ENCODE data around the gene EHHADH. TPM values are rescaled to one million over a fixed set of nuclear protein-coding genes. Genes with fewer than 3 reads are reported as not detected.
A peak's percentile ranks its signal among the peaks of the same experiment; 100 is the strongest.
"Not testable (repeated sequence)": the region's sequence is repeated elsewhere in the genome, so short reads cannot be mapped to it uniquely, and the experiment has no call there.

The EHHADH gene
- 1 to 10 TPM; 3.8 to 4.6 TPM for total RNA-seq
- 1 to 10 TPM; 4.1 to 4.7 TPM for polyA plus RNA-seq (ENCODE audit: insufficient read length in 2 of 2)
- long read RNA-seq, donor 1, partial matches to known transcripts: 126 of 126 reads
- long read RNA-seq, donor 1, other reads (novel, unspliced or antisense): 0 of 126 reads
- long read RNA-seq, donor 2, partial matches to known transcripts: 23 of 48 reads
- long read RNA-seq, donor 2, other reads (novel, unspliced or antisense): 25 of 48 reads
- long read RNA-seq, donor 3: 0 reads
- long read RNA-seq, donor 4, partial matches to known transcripts: 0 of 1 reads
- long read RNA-seq, donor 4, other reads (novel, unspliced or antisense): 0 of 1 reads

DNA sequence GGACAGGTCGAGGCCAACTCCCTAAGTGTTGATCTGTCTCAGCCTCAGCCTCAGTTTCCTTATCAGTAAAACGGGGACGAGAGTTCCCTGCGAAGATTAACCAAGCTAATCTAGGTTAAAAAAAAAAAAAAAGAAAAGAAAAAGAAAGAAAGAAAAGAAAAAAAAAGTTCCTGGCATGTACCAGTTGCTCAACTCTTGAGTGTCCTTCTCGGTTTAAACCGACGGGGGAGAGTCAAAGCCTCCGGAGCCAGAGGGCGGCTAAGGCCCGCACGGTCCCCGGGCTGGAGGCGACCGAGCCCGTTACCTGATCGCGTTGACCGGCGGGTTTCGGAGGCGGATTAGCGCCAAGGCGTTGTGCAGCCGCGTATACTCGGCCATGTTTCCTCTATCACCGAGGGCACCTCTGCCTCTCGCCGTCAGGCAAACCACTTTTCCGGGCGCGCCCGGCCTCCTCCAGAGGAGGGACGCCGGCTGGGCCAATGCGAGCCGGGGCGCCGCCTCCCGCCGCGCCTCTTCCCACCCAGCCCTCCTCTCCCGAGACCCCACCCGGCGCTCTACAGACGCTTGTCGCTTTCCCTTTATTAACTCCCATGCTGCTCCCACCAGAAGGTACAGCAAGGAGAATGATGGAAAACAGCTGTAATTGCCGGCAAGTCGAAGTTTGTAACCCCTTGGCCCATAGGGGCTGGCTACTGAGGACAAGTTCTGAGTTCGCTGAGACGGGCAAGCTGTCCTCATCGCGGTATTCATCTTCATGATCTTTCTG lies at the start of gene EHHADH:
Gene EHHADH, minus strand, starts transcription at position 405 of the 766 bp plus-strand sequence. Its CDS starts 27 bp downstream, at position 378.
- peak in 4 of 6 donors; percentile 17 to 67 (median 42) for DNase-seq (ENCODE audit: low read depth in 4 of 6, low spot score in 6 of 6)
- Histone ChIP-seq H3K4me3 (ENCODE audit: low read depth, low read length) (peak within 1 kb of the TSS; percentile 69), H3K27ac (ENCODE audit: low read depth, low read length) (no peak within 1 kb of the TSS), H3K36me3 (ENCODE audit: control insufficient read depth, insufficient read depth, low read length) (no peaks in the 10 kb centered on the region), H3K9me3 (ENCODE audit: control insufficient read depth, insufficient read depth, low read length) (peaks cover 3% of the 10 kb centered on the region), H3K27me3 (ENCODE audit: control insufficient read depth, insufficient read depth, low read length) (peaks cover 2% of the 10 kb centered on the region), H3K4me1 (ENCODE audit: control insufficient read depth, insufficient read depth, low read length) (no peaks in the 10 kb centered on the region)
- 2% methylated on average over 43 of the region's 53 CpGs for whole genome bisulfite sequencing (ENCODE audit: insufficient coverage)

DNA sequence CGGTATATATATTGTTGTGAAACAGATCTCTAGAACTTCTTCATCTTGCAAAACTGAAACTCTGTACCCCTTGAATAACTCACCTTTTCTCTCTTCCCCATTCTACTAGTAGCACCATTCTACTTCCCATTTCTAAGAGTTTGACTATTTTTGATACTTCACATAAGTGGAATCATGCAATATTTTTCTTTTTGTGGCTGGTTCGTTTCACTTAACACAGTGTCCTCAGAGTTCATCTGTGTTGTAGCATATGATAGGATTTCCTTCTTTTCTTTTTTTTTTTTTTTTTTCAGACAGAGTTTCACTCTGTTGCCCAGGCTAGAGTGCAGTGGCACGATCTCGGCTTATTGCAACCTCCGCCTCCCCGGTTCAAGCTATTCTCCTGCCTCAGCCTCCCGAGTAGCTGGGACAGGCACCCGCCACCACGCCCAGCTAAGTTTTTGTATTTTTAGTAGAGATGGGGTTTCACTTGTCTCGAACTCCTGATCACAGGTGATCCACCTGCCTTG lies 46.1 kb upstream of the EHHADH start:
- 100% methylated on average over 7 of the region's 10 CpGs for WGBS (ENCODE audit: insufficient coverage)
- DNase-seq (ENCODE audit: low read depth in 4 of 6, low spot score in 6 of 6): not testable (repeated sequence)

DNA sequence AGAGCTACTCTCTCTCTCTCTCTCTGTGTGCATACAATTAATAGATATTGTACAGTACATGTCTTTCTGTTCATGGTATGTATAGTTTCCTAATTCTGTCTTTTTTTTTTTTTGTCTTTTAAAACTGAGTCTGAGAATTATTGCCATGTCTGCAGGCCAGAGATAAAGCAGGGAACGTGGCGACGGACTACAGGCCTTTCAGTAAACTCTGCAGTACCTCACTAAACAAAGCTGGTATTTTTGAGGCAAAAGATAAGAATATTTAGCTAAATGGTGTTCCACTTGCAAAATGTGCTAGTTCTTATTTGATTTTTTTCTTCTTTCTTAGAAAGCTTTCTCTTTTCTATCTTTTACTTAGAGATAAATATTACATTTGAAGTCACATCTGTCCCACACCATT lies 44.0 kb upstream of the EHHADH start:
- Histone ChIP-seq H3K27ac (ENCODE audit: low read depth, low read length) (no peak overlapping the region), H3K9me3 (ENCODE audit: control insufficient read depth, insufficient read depth, low read length) (no peaks in the 10 kb centered on the region), H3K27me3 (ENCODE audit: control insufficient read depth, insufficient read depth, low read length) (no peaks in the 10 kb centered on the region), H3K4me1 (ENCODE audit: control insufficient read depth, insufficient read depth, low read length) (no peaks in the 10 kb centered on the region), H3K36me3 (ENCODE audit: control insufficient read depth, insufficient read depth, low read length) (peaks cover 2% of the 10 kb centered on the region), H3K4me3 (ENCODE audit: low read depth, low read length) (no peak overlapping the region)
- DNase-seq (ENCODE audit: low read depth in 4 of 6, low spot score in 6 of 6): no peak
- no CpG with 5 or more reads among the region's 3 CpGs for WGBS (ENCODE audit: insufficient coverage)

More for the DNA sequence above, 46.1 kb upstream of the EHHADH start:
- not testable (repeated sequence) for H3K9me3 ChIP-seq (ENCODE audit: control insufficient read depth, insufficient read depth, low read length); H3K4me3 ChIP-seq (ENCODE audit: low read depth, low read length); H3K36me3 ChIP-seq (ENCODE audit: control insufficient read depth, insufficient read depth, low read length); H3K27ac ChIP-seq (ENCODE audit: low read depth, low read length); H3K4me1 ChIP-seq (ENCODE audit: control insufficient read depth, insufficient read depth, low read length); H3K27me3 ChIP-seq (ENCODE audit: control insufficient read depth, insufficient read depth, low read length)

GRCh38 chr3:185292238-185292637 lies 38.4 kb upstream of the EHHADH start:
- Histone ChIP-seq H3K27me3 (ENCODE audit: control insufficient read depth, insufficient read depth, low read length) (no peaks in the 10 kb centered on the region), H3K36me3 (ENCODE audit: control insufficient read depth, insufficient read depth, low read length) (peaks cover 5% of the 10 kb centered on the region)
- no peak for DNase-seq (ENCODE audit: low read depth in 4 of 6, low spot score in 6 of 6)

GRCh38 chr3:185290266-185290665 lies 36.4 kb upstream of the EHHADH start:
- no peaks in the 10 kb centered on the region for H3K4me1 ChIP-seq (ENCODE audit: control insufficient read depth, insufficient read depth, low read length)
- no peak overlapping the region for H3K4me3 ChIP-seq (ENCODE audit: low read depth, low read length)
- 100% methylated on average over 1 of the region's 3 CpGs for WGBS (ENCODE audit: insufficient coverage)
- H3K27me3 ChIP-seq (ENCODE audit: control insufficient read depth, insufficient read depth, low read length): no peaks in the 10 kb centered on the region
- peaks cover 5% of the 10 kb centered on the region for H3K36me3 ChIP-seq (ENCODE audit: control insufficient read depth, insufficient read depth, low read length)
- no peaks in the 10 kb centered on the region for H3K9me3 ChIP-seq (ENCODE audit: control insufficient read depth, insufficient read depth, low read length)
- DNase-seq (ENCODE audit: low read depth in 4 of 6, low spot score in 6 of 6): no peak
- no peak overlapping the region for H3K27ac ChIP-seq (ENCODE audit: low read depth, low read length)

More at GRCh38 chr3:185292238-185292637, 38.4 kb upstream of the EHHADH start:
- H3K9me3 ChIP-seq (ENCODE audit: control insufficient read depth, insufficient read depth, low read length): no peaks in the 10 kb centered on the region
- no peaks in the 10 kb centered on the region for H3K4me1 ChIP-seq (ENCODE audit: control insufficient read depth, insufficient read depth, low read length)
- H3K27ac ChIP-seq (ENCODE audit: low read depth, low read length): no peak overlapping the region
- WGBS (ENCODE audit: insufficient coverage): 100% methylated on average over 2 of the region's 7 CpGs
- H3K4me3 ChIP-seq (ENCODE audit: low read depth, low read length): no peak overlapping the region

DNA sequence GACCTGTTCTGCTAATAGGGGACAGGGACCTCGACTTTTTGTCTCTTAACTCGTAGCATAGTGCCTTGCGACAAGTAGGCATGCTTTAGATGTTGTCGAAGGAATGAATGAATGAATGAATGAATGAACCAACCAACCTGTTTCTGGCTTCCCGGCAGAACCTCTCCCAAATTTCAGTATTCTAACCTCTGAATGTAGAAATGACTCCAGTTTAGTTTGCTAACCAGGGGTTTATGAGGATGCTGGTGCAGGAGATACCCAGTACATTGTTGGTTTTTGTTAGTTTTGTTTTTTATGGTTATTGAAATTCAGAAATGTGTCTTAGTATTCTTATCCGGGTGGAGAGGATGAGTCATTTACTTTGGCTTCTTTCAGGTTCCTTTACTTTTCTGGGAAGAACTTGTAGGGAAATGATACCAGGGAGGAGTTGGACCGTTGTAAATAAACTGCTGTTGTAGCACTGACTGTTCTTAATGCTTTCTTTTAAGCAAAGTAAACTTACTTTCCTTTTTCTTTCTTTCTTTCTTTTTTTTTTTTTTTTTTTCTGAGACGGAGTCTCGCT lies 29.6 kb upstream of the EHHADH start:
- no peak for DNase-seq (ENCODE audit: low read depth in 4 of 6, low spot score in 6 of 6)
- no peaks in the 10 kb centered on the region for H3K27me3 ChIP-seq (ENCODE audit: control insufficient read depth, insufficient read depth, low read length)
- peak overlapping the region; percentile 99 for H3K4me3 ChIP-seq (ENCODE audit: low read depth, low read length)
- 77% methylated on average over 4 of the region's 9 CpGs for WGBS (ENCODE audit: insufficient coverage)
- H3K36me3 ChIP-seq (ENCODE audit: control insufficient read depth, insufficient read depth, low read length): no peaks in the 10 kb centered on the region
- H3K4me1 ChIP-seq (ENCODE audit: control insufficient read depth, insufficient read depth, low read length): peaks cover 6% of the 10 kb centered on the region
- no peaks in the 10 kb centered on the region for H3K9me3 ChIP-seq (ENCODE audit: control insufficient read depth, insufficient read depth, low read length)
- peak overlapping the region; percentile 47 for H3K27ac ChIP-seq (ENCODE audit: low read depth, low read length)

DNA sequence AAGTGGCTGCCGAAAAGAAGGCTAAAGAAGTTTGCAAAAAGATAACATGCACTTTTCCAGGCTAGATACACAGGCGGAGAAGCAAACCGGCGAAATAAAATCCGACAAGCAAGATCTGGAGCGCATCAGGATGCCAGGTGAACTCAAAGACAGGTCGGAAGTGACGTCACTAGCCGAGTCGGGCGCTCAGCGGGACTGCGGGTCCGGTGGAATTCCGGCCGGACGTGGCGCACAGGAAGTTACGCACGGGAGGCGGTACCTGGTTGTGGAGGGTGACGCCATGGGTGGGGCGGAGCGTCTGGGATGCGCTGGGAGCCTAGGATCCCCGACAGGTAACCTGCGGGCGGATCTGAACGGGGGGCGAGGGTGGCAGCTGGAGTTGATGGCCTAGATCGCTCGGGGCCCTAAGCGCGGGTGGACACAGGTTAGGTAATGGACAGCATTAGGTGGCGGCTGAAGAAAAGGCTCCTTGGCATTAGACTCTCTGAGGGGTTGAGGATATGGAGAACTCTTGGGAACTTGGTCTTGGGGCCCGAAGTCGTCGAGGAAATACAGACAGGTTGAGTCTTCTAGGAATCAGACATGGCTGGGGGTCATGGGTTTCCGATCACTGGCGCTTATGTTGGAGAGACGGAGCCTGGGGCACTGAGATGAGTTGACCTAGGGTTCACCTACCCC lies 29.0 kb upstream of the EHHADH start:
- 2% methylated on average over 41 of the region's 41 CpGs for WGBS (ENCODE audit: insufficient coverage)
- H3K27me3 ChIP-seq (ENCODE audit: control insufficient read depth, insufficient read depth, low read length): no peaks in the 10 kb centered on the region
- H3K4me1 ChIP-seq (ENCODE audit: control insufficient read depth, insufficient read depth, low read length): peaks cover 6% of the 10 kb centered on the region
- H3K9me3 ChIP-seq (ENCODE audit: control insufficient read depth, insufficient read depth, low read length): no peaks in the 10 kb centered on the region
- H3K36me3 ChIP-seq (ENCODE audit: control insufficient read depth, insufficient read depth, low read length): no peaks in the 10 kb centered on the region
- peak overlapping the region; percentile 99 for H3K4me3 ChIP-seq (ENCODE audit: low read depth, low read length)
- H3K27ac ChIP-seq (ENCODE audit: low read depth, low read length): peak overlapping the region; percentile 67
- DNase-seq (ENCODE audit: low read depth in 4 of 6, low spot score in 6 of 6): peak; percentile 87 to 99 (median 94)

GRCh38 chr3:185280572-185281365 lies 26.9 kb upstream of the EHHADH start:
- no peaks in the 10 kb centered on the region for H3K36me3 ChIP-seq (ENCODE audit: control insufficient read depth, insufficient read depth, low read length)
- no peaks in the 10 kb centered on the region for H3K27me3 ChIP-seq (ENCODE audit: control insufficient read depth, insufficient read depth, low read length)
- no CpG with 5 or more reads among the region's 4 CpGs for WGBS (ENCODE audit: insufficient coverage)
- DNase-seq (ENCODE audit: low read depth in 4 of 6, low spot score in 6 of 6): peak in 2 of 6 donors; percentile 24 to 61
- H3K4me1 ChIP-seq (ENCODE audit: control insufficient read depth, insufficient read depth, low read length): peaks cover 6% of the 10 kb centered on the region
- H3K9me3 ChIP-seq (ENCODE audit: control insufficient read depth, insufficient read depth, low read length): no peaks in the 10 kb centered on the region
- H3K4me3 ChIP-seq (ENCODE audit: low read depth, low read length): no peak overlapping the region
- no peak overlapping the region for H3K27ac ChIP-seq (ENCODE audit: low read depth, low read length)

Measured in spinal cord (tissue), 10 donors.